Activated naive CD8-positive, alpha-beta T cell (primary cell): ENCODE results near the gene NCAM1.

ENCODE experiments used
- H3K27ac Mint-ChIP-seq: one replicate; pipeline ENCODE4 v1.8.0; 2021; ENCODE audit warnings: mixed read lengths
- H3K27me3 Mint-ChIP-seq: one replicate; pipeline ENCODE4 v1.8.0; 2021; ENCODE audit warnings: mixed read lengths
- H3K36me3 Mint-ChIP-seq: one replicate; pipeline ENCODE4 v1.8.0; 2021; ENCODE audit warnings: mixed read lengths
- H3K4me1 Mint-ChIP-seq: one replicate; pipeline ENCODE4 v1.8.0; 2021; ENCODE audit warnings: low read depth, mixed read lengths
- H3K4me3 Mint-ChIP-seq: one replicate; pipeline ENCODE4 v1.8.0; 2021; ENCODE audit warnings: mild to moderate bottlenecking, mixed read lengths
- H3K9me3 Mint-ChIP-seq: one replicate; pipeline ENCODE4 v1.8.0; 2021; ENCODE audit warnings: low read depth, mixed read lengths

The NCAM1 gene

GRCh38 chr11:113313601-113314000, 352.4 kb downstream of the NCAM1 start:
- H3K4me3 Mint-ChIP-seq = peak overlapping the region; percentile 86
- peak overlapping the region; percentile 81 for H3K27ac Mint-ChIP-seq
- H3K9me3 Mint-ChIP-seq = no peaks in the 10 kb centered on the region

GRCh38 chr11:113314065-113314388, 352.8 kb downstream of the NCAM1 start:
- Mint-ChIP-seq H3K4me1 (peaks cover 22% of the 10 kb centered on the region), H3K27me3 (no peaks in the 10 kb centered on the region), H3K27ac (peak overlapping the region; percentile 81), H3K9me3 (no peaks in the 10 kb centered on the region), H3K36me3 (peaks cover 10% of the 10 kb centered on the region), H3K4me3 (peak overlapping the region; percentile 86)

More at GRCh38 chr11:113313601-113314000, 352.4 kb downstream of the NCAM1 start:
- peaks cover 22% of the 10 kb centered on the region for H3K4me1 Mint-ChIP-seq
- H3K36me3 Mint-ChIP-seq = peaks cover 7% of the 10 kb centered on the region
- H3K27me3 Mint-ChIP-seq = no peaks in the 10 kb centered on the region

DNA sequence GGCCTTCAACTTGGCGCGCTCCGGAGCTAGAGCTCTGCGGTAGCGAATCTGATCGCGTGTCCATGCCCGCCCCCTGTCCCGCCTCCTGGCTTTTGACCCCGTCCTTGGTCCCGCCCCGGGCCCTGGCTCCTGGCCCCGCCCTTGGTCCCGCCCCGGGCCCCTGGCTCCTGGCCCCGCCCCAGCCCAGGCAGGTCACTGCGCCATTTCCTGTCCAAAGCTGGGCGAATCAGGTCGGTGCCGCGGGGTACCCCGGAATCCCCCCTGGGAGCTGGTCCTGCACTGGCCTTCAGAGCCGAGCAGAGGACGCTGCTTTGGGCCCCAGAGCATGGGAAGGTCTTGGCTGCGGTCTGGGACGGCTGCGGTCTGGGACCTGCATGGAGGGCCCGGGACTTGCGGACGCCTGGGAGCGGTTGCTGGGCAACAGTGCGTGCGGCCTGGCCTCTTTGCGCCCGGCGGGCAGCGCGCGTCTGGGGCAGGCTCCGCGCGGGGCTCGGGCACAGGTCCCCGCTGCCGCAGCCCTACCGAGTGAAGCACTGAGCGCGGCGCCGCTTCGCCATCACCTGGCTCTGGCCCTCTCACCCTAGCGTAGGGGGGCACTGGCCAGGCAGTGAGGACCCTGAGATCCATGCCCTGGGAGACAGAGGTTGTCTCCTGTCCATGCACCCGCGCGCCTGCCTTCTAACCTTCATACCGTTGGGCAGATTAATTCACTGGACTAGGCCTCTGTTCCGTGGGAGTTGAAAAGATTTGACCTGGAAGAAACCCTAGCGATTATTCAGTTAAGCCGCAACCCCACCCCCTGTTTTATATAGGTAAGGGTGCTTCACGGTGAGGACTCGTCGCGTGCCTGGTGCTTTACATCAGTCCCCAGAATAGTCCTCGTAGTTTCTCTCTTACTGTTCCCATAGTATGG, 353.4 kb downstream of the NCAM1 start, which contains the start of gene TTC12:
Gene TTC12 (plus strand): TSS at position 195 of the 913 bp plus-strand sequence. CDS start 1,675 bp downstream, outside the sequence.
- peak within 1 kb of the TSS; percentile 81 for H3K27ac Mint-ChIP-seq
- H3K4me3 Mint-ChIP-seq = peak within 1 kb of the TSS; percentile 86
- H3K27me3 Mint-ChIP-seq = no peaks in the 10 kb centered on the region
- H3K4me1 Mint-ChIP-seq = peaks cover 22% of the 10 kb centered on the region
- H3K9me3 Mint-ChIP-seq = no peaks in the 10 kb centered on the region
- H3K36me3 Mint-ChIP-seq = peaks cover 14% of the 10 kb centered on the region

DNA sequence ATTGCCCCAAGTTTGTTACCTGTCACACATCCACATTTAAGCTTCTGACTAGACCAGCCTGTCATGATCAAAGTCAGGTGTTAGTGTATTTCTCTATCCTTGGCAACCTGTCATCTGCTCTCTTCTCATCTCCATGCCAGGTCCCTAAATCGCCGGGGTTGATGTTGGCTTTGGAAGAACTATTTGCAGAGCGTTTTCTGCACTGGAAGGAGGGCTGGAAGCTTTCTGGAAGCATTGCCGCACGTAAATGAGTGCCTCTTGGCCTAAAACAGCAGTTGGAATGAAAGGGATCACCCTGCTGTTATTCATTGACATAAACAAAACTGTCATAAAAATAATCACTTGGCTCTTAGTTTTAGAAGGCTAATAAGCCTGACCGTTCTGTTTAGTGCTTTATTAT, 354.6 kb downstream of the NCAM1 start:
- peak overlapping the region; percentile 86 for H3K4me3 Mint-ChIP-seq

DNA sequence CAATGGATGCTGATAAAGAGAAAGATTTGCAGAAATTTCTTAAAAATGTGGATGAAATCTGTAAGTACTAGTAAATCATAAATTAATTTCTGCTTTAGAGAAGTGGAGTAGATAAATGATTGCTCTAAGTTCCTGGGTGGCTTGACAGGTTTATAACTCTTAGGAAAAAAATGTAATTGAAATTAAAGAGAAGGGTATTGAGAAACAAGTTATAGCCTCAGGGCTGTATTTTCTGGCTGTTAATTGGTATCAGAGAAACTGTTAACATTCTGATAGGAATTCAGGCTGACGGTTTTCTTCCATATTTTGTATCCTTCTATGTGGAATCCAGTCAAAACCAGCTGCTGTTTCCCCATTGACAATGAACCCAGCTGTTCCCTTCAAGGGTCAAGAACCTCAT, 355.0 kb downstream of the NCAM1 start:
- no peak overlapping the region for H3K4me3 Mint-ChIP-seq

More for the DNA sequence above, 354.6 kb downstream of the NCAM1 start:
- H3K9me3 Mint-ChIP-seq = no peaks in the 10 kb centered on the region
- peaks cover 22% of the 10 kb centered on the region for H3K4me1 Mint-ChIP-seq
- H3K27me3 Mint-ChIP-seq = no peaks in the 10 kb centered on the region
- peaks cover 17% of the 10 kb centered on the region for H3K36me3 Mint-ChIP-seq
- peak overlapping the region; percentile 72 for H3K27ac Mint-ChIP-seq

GRCh38 chr11:113317339-113317738, 356.1 kb downstream of the NCAM1 start:
- no peaks in the 10 kb centered on the region for H3K9me3 Mint-ChIP-seq
- no peak overlapping the region for H3K27ac Mint-ChIP-seq
- no peak overlapping the region for H3K4me3 Mint-ChIP-seq
- H3K27me3 Mint-ChIP-seq = no peaks in the 10 kb centered on the region
- H3K4me1 Mint-ChIP-seq = peaks cover 20% of the 10 kb centered on the region
- H3K36me3 Mint-ChIP-seq = peaks cover 17% of the 10 kb centered on the region

More for the DNA sequence above, 355.0 kb downstream of the NCAM1 start:
- peaks cover 17% of the 10 kb centered on the region for H3K36me3 Mint-ChIP-seq
- H3K4me1 Mint-ChIP-seq = peaks cover 21% of the 10 kb centered on the region
- H3K27me3 Mint-ChIP-seq = no peaks in the 10 kb centered on the region
- no peaks in the 10 kb centered on the region for H3K9me3 Mint-ChIP-seq
- H3K27ac Mint-ChIP-seq = peak overlapping the region; percentile 10

DNA sequence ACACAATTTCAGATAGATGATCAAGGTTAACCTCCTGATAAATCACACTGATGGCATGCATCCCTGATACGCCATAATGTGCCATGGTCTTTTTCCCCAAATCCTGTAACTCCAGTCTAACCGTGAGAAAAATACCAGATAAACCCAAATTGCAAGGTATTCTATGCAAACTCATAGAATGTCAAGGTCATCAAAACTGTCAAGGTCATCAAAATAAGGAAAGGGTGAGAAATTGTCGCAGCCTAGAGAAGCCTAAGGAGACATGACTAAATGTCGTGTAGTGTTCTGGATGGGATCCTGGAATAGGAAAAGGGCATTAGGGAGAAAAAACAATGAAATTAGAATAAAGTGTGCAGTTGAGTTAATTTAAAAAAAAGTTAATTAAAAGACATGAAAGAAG, 357.9 kb downstream of the NCAM1 start:
- Mint-ChIP-seq H3K4me3 (no peak overlapping the region), H3K27me3 (no peaks in the 10 kb centered on the region), H3K9me3 (no peaks in the 10 kb centered on the region), H3K4me1 (peaks cover 11% of the 10 kb centered on the region), H3K36me3 (peaks cover 17% of the 10 kb centered on the region), H3K27ac (no peak overlapping the region)

- Mint-ChIP-seq H3K4me1 (peaks cover 6% of the 10 kb centered on the region), H3K36me3 (peaks cover 17% of the 10 kb centered on the region), H3K4me3 (no peak overlapping the region), H3K27me3 (no peaks in the 10 kb centered on the region), H3K27ac (no peak overlapping the region), H3K9me3 (no peaks in the 10 kb centered on the region)
Measured at GRCh38 chr11:113322158-113322557, 360.9 kb downstream of the NCAM1 start.

DNA sequence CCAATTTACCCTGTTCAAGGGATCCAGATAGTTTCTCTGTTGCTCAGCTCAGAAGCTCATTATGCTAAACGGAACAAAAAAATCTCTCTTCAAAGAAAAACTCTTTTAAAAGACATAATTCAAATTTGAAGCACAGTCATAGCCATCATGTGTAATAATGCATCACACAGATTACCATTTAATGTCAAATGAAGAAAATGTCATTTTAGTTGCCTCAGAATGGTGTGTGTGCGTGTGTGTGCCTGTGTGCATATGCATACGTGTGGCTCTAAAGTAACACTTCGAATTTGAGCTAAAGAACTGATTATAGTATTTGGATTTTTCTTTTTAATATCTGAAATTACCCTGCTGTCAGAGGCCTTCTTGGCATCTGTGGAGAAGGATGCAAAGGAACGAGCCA, 363.0 kb downstream of the NCAM1 start:
- H3K36me3 Mint-ChIP-seq = peaks cover 12% of the 10 kb centered on the region
- no peak overlapping the region for H3K4me3 Mint-ChIP-seq
- no peak overlapping the region for H3K27ac Mint-ChIP-seq
- H3K4me1 Mint-ChIP-seq = peaks cover 2% of the 10 kb centered on the region
- H3K27me3 Mint-ChIP-seq = no peaks in the 10 kb centered on the region
- no peaks in the 10 kb centered on the region for H3K9me3 Mint-ChIP-seq
